HG03457 (cell line): ENCODE results near the gene TMCC3.
A peak's percentile ranks its signal among the peaks of the same experiment; 100 is the strongest.
"Not testable (repeated sequence)": the region's sequence is repeated elsewhere in the genome, so short reads cannot be mapped to it uniquely, and the experiment has no call there.

Source experiments
- ATAC-seq: cut with Tn5 transposase; IDR thresholded peaks from one replicate; pipeline ENCODE4 v1.9.1; 2021; ENCODE audit warnings: moderate number of reproducible peaks; ENCODE audit not compliant: unreplicated experiment

The TMCC3 gene

GRCh38 chr12:94575645-94576403 lies 74.5 kb downstream of the TMCC3 start:
- no peak for ATAC-seq

- no peak for ATAC-seq
Measured at GRCh38 chr12:94575024-94575423, 75.3 kb downstream of the TMCC3 start.

GRCh38 chr12:94571556-94571955 lies 78.8 kb downstream of the TMCC3 start:
- no peak for ATAC-seq

- no peak for ATAC-seq
Measured at GRCh38 chr12:94570161-94570560, 80.2 kb downstream of the TMCC3 start.

GRCh38 chr12:94567761-94568160 lies 82.6 kb downstream of the TMCC3 start:
- no peak for ATAC-seq

GRCh38 chr12:94566345-94566744 lies 84.0 kb downstream of the TMCC3 start:
- ATAC-seq, result no peak

GRCh38 chr12:94565683-94566082 lies 84.7 kb downstream of the TMCC3 start:
- no peak for ATAC-seq

- ATAC-seq, result no peak
Measured at GRCh38 chr12:94563286-94563685, 87.1 kb downstream of the TMCC3 start.

GRCh38 chr12:94561943-94562411 lies 88.4 kb downstream of the TMCC3 start:
- peak; percentile 80 for ATAC-seq

GRCh38 chr12:94560431-94561221 lies 89.7 kb downstream of the TMCC3 start:
- ATAC-seq, result peak; percentile 43

GRCh38 chr12:94558612-94559011 lies 91.7 kb downstream of the TMCC3 start:
- no peak for ATAC-seq

- no peak for ATAC-seq
Measured at GRCh38 chr12:94557746-94558295, 92.5 kb downstream of the TMCC3 start.

GRCh38 chr12:94555687-94556086 lies 94.7 kb downstream of the TMCC3 start:
- ATAC-seq, result no peak

- ATAC-seq, result no peak
Measured at GRCh38 chr12:94553875-94554274, 96.5 kb downstream of the TMCC3 start.

- ATAC-seq, result no peak
Measured at GRCh38 chr12:94553130-94553519, 97.2 kb downstream of the TMCC3 start.

GRCh38 chr12:94551810-94552209 lies 98.5 kb downstream of the TMCC3 start:
- ATAC-seq, result no peak

GRCh38 chr12:94550964-94551363 lies 99.4 kb downstream of the TMCC3 start:
- no peak for ATAC-seq

GRCh38 chr12:94548833-94549232 lies 101.5 kb downstream of the TMCC3 start:
- not testable (repeated sequence) for ATAC-seq

- no peak for ATAC-seq
Measured at GRCh38 chr12:94545935-94546771, 104.2 kb downstream of the TMCC3 start.

- no peak for ATAC-seq
Measured at GRCh38 chr12:94544355-94544754, 106.0 kb downstream of the TMCC3 start.

- ATAC-seq, result no peak
Measured at GRCh38 chr12:94538318-94538717, 112.0 kb downstream of the TMCC3 start.
